IMR-90 (cell line): ENCODE measurements around the gene GNA14. TPM values are rescaled to one million over a fixed set of nuclear protein-coding genes. Genes with fewer than 3 reads are reported as not detected.

Source experiments
- ATAC-seq: fragments of 200-7000 bp; cut with Tn5 transposase; 2 replicates; pipeline ENCODE4 v1.9.1; 2020; ENCODE audit warnings: low read depth, mild to moderate bottlenecking, moderate library complexity
- BruUV-seq: library from RNA; stranded (reverse); fragments of 400-500 nt; replicated peaks from 2 replicates; lab custom pipeline; 2021; lab: Mats Ljungman, UMichigan
- CTCF ChIA-PET: fragments of 300-600 bp; formaldehyde crosslinking; extraction: SDS; loops from one replicate; lab custom pipeline; 2021; ENCODE audit warnings: antibody characterized with exemption; lab: Yijun Ruan, JAX
- POLR2A ChIA-PET: fragments of 300-600 bp; sonication (Branson Sonifier 250); formaldehyde crosslinking; loops from one replicate; lab custom pipeline; 2022; ENCODE audit warnings: antibody characterized with exemption; ENCODE audit not compliant: unreplicated experiment; lab: Charles Lee
- DNase-seq: peaks from one replicate; pipeline ENCODE4 v3.0.0; 2013
- H2AFZ ChIP-seq: replicated peaks from 2 replicates; pipeline ENCODE3; 2013; ENCODE audit warnings: low read length, mild to moderate bottlenecking; ENCODE audit not compliant: poor library complexity
- H2AK5ac ChIP-seq: 2 replicates; pipeline ENCODE4 v1.6.1; 2013; ENCODE audit warnings: low read depth, low read length, inconsistent platforms
- H2AK9ac ChIP-seq: replicated peaks from 2 replicates; pipeline ENCODE3; 2013; ENCODE audit warnings: mild to moderate bottlenecking, low read depth, low read length, moderate library complexity; ENCODE audit not compliant: poor library complexity
- H2BK120ac ChIP-seq: 2 replicates; pipeline ENCODE4 v1.6.1; 2013; ENCODE audit warnings: low read depth, low read length, inconsistent platforms
- H2BK15ac ChIP-seq: 3 replicates; pipeline ENCODE4 v1.6.1; 2013; ENCODE audit warnings: low read depth, low read length, inconsistent platforms
- H2BK20ac ChIP-seq: 2 replicates; pipeline ENCODE4 v1.6.1; 2013; ENCODE audit warnings: low read depth, mild to moderate bottlenecking, inconsistent platforms, low read length, moderate library complexity
- H2BK5ac ChIP-seq: 2 replicates; pipeline ENCODE4 v1.6.1; 2013; ENCODE audit warnings: mild to moderate bottlenecking, low read depth, low read length, inconsistent platforms; ENCODE audit not compliant: poor library complexity, severe bottlenecking
- H3K14ac ChIP-seq: replicated peaks from 2 replicates; pipeline ENCODE4 v1.6.1; 2013; ENCODE audit warnings: low read depth, low read length, inconsistent platforms
- H3K18ac ChIP-seq: 2 replicates; pipeline ENCODE4 v1.6.1; 2013; ENCODE audit warnings: low read depth, low read length, control low read depth
- H3K23ac ChIP-seq: 2 replicates; pipeline ENCODE4 v1.6.1; 2013; ENCODE audit warnings: low read depth, low read length, inconsistent platforms
- H3K27ac ChIP-seq: 2 replicates; pipeline ENCODE4 v1.5.1; 2013; ENCODE audit warnings: mild to moderate bottlenecking, control low read depth, low read length; ENCODE audit not compliant: insufficient read depth
- H3K27me3 ChIP-seq: 2 replicates; pipeline ENCODE4 v1.6.1; 2013; ENCODE audit warnings: low read length; ENCODE audit not compliant: control insufficient read depth, insufficient read depth
- H3K36me3 ChIP-seq: 2 replicates; pipeline ENCODE4 v1.6.1; 2013; ENCODE audit warnings: low read length, mixed read lengths; ENCODE audit not compliant: control insufficient read depth, insufficient read depth
- H3K4ac ChIP-seq: 2 replicates; pipeline ENCODE4 v1.6.1; 2013; ENCODE audit warnings: low read depth, low read length, inconsistent platforms
- H3K4me1 ChIP-seq: 2 replicates; pipeline ENCODE4 v1.6.1; 2013; ENCODE audit warnings: low read length, mixed read lengths; ENCODE audit not compliant: control insufficient read depth, insufficient read depth
- H3K4me2 ChIP-seq: 2 replicates; pipeline ENCODE4 v1.6.1; 2013; ENCODE audit warnings: low read depth, mild to moderate bottlenecking, control low read depth, low read length, moderate library complexity
- H3K4me3 ChIP-seq: 2 replicates; pipeline ENCODE4 v1.5.1; 2013; ENCODE audit warnings: low read depth, mild to moderate bottlenecking, control low read depth, low read length, moderate library complexity; ENCODE audit not compliant: insufficient read depth
- H3K56ac ChIP-seq: 2 replicates; pipeline ENCODE4 v1.6.1; 2013; ENCODE audit warnings: low read length, inconsistent platforms; ENCODE audit not compliant: insufficient read depth; ENCODE audit errors: extremely low read depth
- H3K79me1 ChIP-seq, 2 experiments: 2 replicates each; pipeline ENCODE4 v1.6.1; 2013; ENCODE audit warnings: low read length in 2 of 2, inconsistent platforms in 1 of 2, low read depth in 1 of 2
- H3K9ac ChIP-seq: 2 replicates; pipeline ENCODE4 v1.6.1; 2013; ENCODE audit warnings: low read depth, low read length, control low read depth
- H3K9me1 ChIP-seq: 2 replicates; pipeline ENCODE4 v1.6.1; 2013; ENCODE audit warnings: low read length, inconsistent platforms; ENCODE audit not compliant: insufficient read depth
- H3K9me3 ChIP-seq: 2 replicates; pipeline ENCODE4 v1.6.1; 2013; ENCODE audit warnings: low read length; ENCODE audit not compliant: control insufficient read depth, insufficient read depth
- H4K20me1 ChIP-seq: 2 replicates; pipeline ENCODE4 v1.6.1; 2013; ENCODE audit warnings: low read length, inconsistent platforms; ENCODE audit not compliant: insufficient read depth
- H4K5ac ChIP-seq: 2 replicates; pipeline ENCODE4 v1.6.1; 2013; ENCODE audit warnings: mild to moderate bottlenecking, low read depth, low read length, control low read depth
- H4K8ac ChIP-seq, 2 experiments: 2 replicates each; pipeline ENCODE4 v1.6.1; 2013; ENCODE audit warnings: low read depth in 2 of 2, low read length in 2 of 2, control low read depth in 1 of 2, inconsistent platforms in 1 of 2
- H4K91ac ChIP-seq: 2 replicates; pipeline ENCODE4 v1.6.1; 2013; ENCODE audit warnings: low read depth, low read length, inconsistent platforms; ENCODE audit not compliant: insufficient read depth
- CEBPB ChIP-seq: IDR thresholded peaks from 2 replicates; pipeline ENCODE4 v1.6.1; 2012; ENCODE audit warnings: low read depth, low read length, improper control_type of control experiment
- CHD1 ChIP-seq: IDR thresholded peaks from 2 replicates; pipeline ENCODE4 v1.6.1; 2012; ENCODE audit warnings: low read depth, low read length, improper control_type of control experiment
- CTCF ChIP-seq: conservative IDR thresholded peaks from 2 replicates; pipeline ENCODE4 v1.5.1; 2012; ENCODE audit warnings: mild to moderate bottlenecking, low read depth, low read length, improper control_type of control experiment
- FOS ChIP-seq: fragments of 150-350 bp; IDR thresholded peaks from 2 replicates; pipeline ENCODE4 v1.6.1; 2016; ENCODE audit warnings: low read depth, low read length
- POLR2A ChIP-seq: IDR thresholded peaks from 2 replicates; pipeline ENCODE4 v1.6.1; 2012; ENCODE audit warnings: mild to moderate bottlenecking, low read depth, low read length
- RAD21 ChIP-seq: IDR thresholded peaks from 2 replicates; pipeline ENCODE4 v1.6.1; 2012; ENCODE audit warnings: low read length, improper control_type of control experiment
- RFX5 ChIP-seq: IDR thresholded peaks from 2 replicates; pipeline ENCODE4 v1.8.0; 2012; ENCODE audit warnings: low read depth, mild to moderate bottlenecking, low read length, moderate library complexity
- SMC3 ChIP-seq: fragments of 150-350 bp; IDR thresholded peaks from 2 replicates; pipeline ENCODE4 v1.6.1; 2016; ENCODE audit warnings: low read depth, mild to moderate bottlenecking, antibody characterized with exemption, low read length, moderate library complexity
- USF2 ChIP-seq: fragments of 150-350 bp; IDR thresholded peaks from 2 replicates; pipeline ENCODE4 v1.6.1; 2017; ENCODE audit warnings: mild to moderate bottlenecking, antibody characterized with exemption, low read length, low read depth
- WGBS, 2 experiments: methylation state at CpG; one replicate each; pipeline versions ENCODE4 v1.1.5 to v1.1.7; 2013; ENCODE audit warnings: missing lambda C conversion rate in 2 of 2; ENCODE audit not compliant: insufficient read length in 1 of 2; ENCODE audit errors: extremely low coverage in 2 of 2; 5-methylcytosine and 5-hydroxymethylcytosine counted together
- dilution Hi-C: fragments of 300-500 bp; cut with HindIII; formaldehyde crosslinking; loops from one replicate; pipeline ENCODE4 v1.14.3; 2018; ENCODE audit warnings: low sequenced_read_pairs; ENCODE audit not compliant: unreplicated experiment
- in situ Hi-C: fragments of 300-500 bp; cut with MboI; formaldehyde crosslinking; loops from 3 replicates; pipeline ENCODE4 v1.14.3; 2019; ENCODE audit warnings: low sequenced_read_pairs, inconsistent platforms, mixed read lengths
- intact Hi-C: fragments of 100-400 bp; cut with micrococcal nuclease; formaldehyde crosslinking; loops from 2 replicates; pipeline ENCODE4 v1.10.0; 2022
- polyA plus RNA-seq, 3 experiments: library from polyadenylated mRNA; depleted of rRNA; stranded (reverse); fragments of >200 nt; gene quantifications; 2 replicates each; pipeline ENCODE4 v1.2.3, GENCODE V29; 2012; ENCODE audit warnings: low replicate concordance in 1 of 3
- total RNA-seq: library from RNA; depleted of rRNA; stranded (reverse); fragments of >200 nt; gene quantifications from 2 replicates; pipeline ENCODE4 v1.2.3, GENCODE V29; 2012

The GNA14 gene
- total and polyA plus RNA-seq, 2 of the 4 experiments (the other 2 are of a cell fraction), result under 0.01 to 0.03 TPM

GRCh38 chr9:77616191-77616590 is 31.9 kb downstream of the GNA14 start:
- DNase-seq, result no peak
- no peaks in the 10 kb centered on the region for H4K20me1 ChIP-seq
- H3K27me3 ChIP-seq, result no peaks in the 10 kb centered on the region
- H2BK15ac ChIP-seq, result no peak overlapping the region
- H3K4me2 ChIP-seq, result no peak overlapping the region
- no peak overlapping the region for H2AFZ ChIP-seq
- H4K5ac ChIP-seq, result no peak overlapping the region
- H3K4me3 ChIP-seq, result no peak overlapping the region
- no peaks in the 10 kb centered on the region for H3K36me3 ChIP-seq
- H3K27ac ChIP-seq, result no peak overlapping the region
- dilution Hi-C loops (no loop called here), intact Hi-C loops (no loop called here), in situ Hi-C loops (no loop called here)
- H2AK5ac ChIP-seq, result no peak overlapping the region
- no peak for ATAC-seq
- H3K4me1 ChIP-seq, result no peaks in the 10 kb centered on the region
- no peak for TF ChIP-seq RAD21
- no peak for TF ChIP-seq FOS
- TF ChIP-seq SMC3, result no peak
- no peak for TF ChIP-seq CEBPB
- no peak for TF ChIP-seq CTCF
- TF ChIP-seq USF2, result no peak
- no peak for TF ChIP-seq CHD1
- no peak for TF ChIP-seq POLR2A
- TF ChIP-seq RFX5, result no peak
- POLR2A ChIA-PET, result no interaction called here
- no peaks in the 10 kb centered on the region for H3K79me1 ChIP-seq
- WGBS, 2 experiments, result 20% methylated on average over 2 of the region's 4 CpGs; no CpG with 5 or more reads in 1 of the 2 experiments
- no peak overlapping the region for H2BK5ac ChIP-seq
- no peak overlapping the region for H4K91ac ChIP-seq
- H3K23ac ChIP-seq, result no peak overlapping the region
- BruUV-seq, result no TSS peak
- CTCF ChIA-PET, result no interaction called here
- no peak overlapping the region for H3K4ac ChIP-seq
- H3K9me1 ChIP-seq, result no peaks in the 10 kb centered on the region
- H3K14ac ChIP-seq, result no peak overlapping the region
- H2AK9ac ChIP-seq, result no peak overlapping the region
- no peak overlapping the region for H2BK20ac ChIP-seq
- no peaks in the 10 kb centered on the region for H3K9me3 ChIP-seq
- no peak overlapping the region for H3K18ac ChIP-seq
- H3K9ac ChIP-seq, result no peak overlapping the region
- H2BK120ac ChIP-seq, result no peak overlapping the region
- H4K8ac ChIP-seq, result no peak overlapping the region
- no peak overlapping the region for H3K56ac ChIP-seq
